DMS114 treated with DMSO at 0.1 percent for 48 hours (cell line): Measurements from ENCODE around the gene DOCK3.
"Not testable (repeated sequence)": the region's sequence is repeated elsewhere in the genome, so short reads cannot be mapped to it uniquely, and the experiment has no call there.

ENCODE experiments used
- DNase-seq: peaks from one replicate; lab custom pipeline; 2025; ENCODE audit not compliant: unreplicated experiment; lab: John Stamatoyannopoulos, UW

The DOCK3 gene

GRCh38 chr3:51382076-51382745 is 707.5 kb downstream of the DOCK3 start:
- no peak for DNase-seq

- DNase-seq, result no peak
These were observed 708.3 kb downstream of the DOCK3 start for GRCh38 chr3:51382947-51383578.

GRCh38 chr3:51384055-51384725 is 709.5 kb downstream of the DOCK3 start:
- DNase-seq, result no peak

- peak; percentile 91 for DNase-seq
These were observed 710.2 kb downstream of the DOCK3 start, which contains the start of gene MANF for GRCh38 chr3:51384726-51385473. TSS of gene MANF (plus strand) at chr3:51385291. CDS start at chr3:51385343, 52 bp downstream.

GRCh38 chr3:51385621-51386091 is 710.9 kb downstream of the DOCK3 start:
- DNase-seq, result no peak

- DNase-seq, result no peak
These were observed 711.6 kb downstream of the DOCK3 start for GRCh38 chr3:51386159-51386851.

- DNase-seq, result no peak
These were observed 712.1 kb downstream of the DOCK3 start for GRCh38 chr3:51386852-51387229.

GRCh38 chr3:51387281-51387680 is 712.6 kb downstream of the DOCK3 start:
- DNase-seq, result not testable (repeated sequence)

- DNase-seq, result peak; percentile 41
These were observed 713.7 kb downstream of the DOCK3 start for GRCh38 chr3:51388286-51389029.

GRCh38 chr3:51389423-51390183 is 714.9 kb downstream of the DOCK3 start:
- peak; percentile 25 for DNase-seq

- no peak for DNase-seq
These were observed 715.7 kb downstream of the DOCK3 start for GRCh38 chr3:51390246-51391074.

GRCh38 chr3:51391075-51391565 is 716.4 kb downstream of the DOCK3 start, which contains the start of gene RBM15B:
TSS of gene RBM15B (plus strand) at chr3:51391285. CDS start at chr3:51391400, 115 bp downstream.
- peak; percentile 86 for DNase-seq

- no peak for DNase-seq
These were observed 717.0 kb downstream of the DOCK3 start for GRCh38 chr3:51391566-51392354.

GRCh38 chr3:51392355-51393133 is 717.8 kb downstream of the DOCK3 start:
- no peak for DNase-seq

- no peak for DNase-seq
These were observed 718.4 kb downstream of the DOCK3 start for GRCh38 chr3:51393134-51393495.

GRCh38 chr3:51393564-51393963 is 718.8 kb downstream of the DOCK3 start:
- no peak for DNase-seq

- no peak for DNase-seq
These were observed 719.8 kb downstream of the DOCK3 start for GRCh38 chr3:51394541-51394940.
